HS-5 (cell line): ENCODE results near the gene HESX1.

Experiments used
- DNase-seq: peaks from one replicate; pipeline ENCODE4 v3.0.0-alpha.2; 2012; ENCODE audit warnings: low read depth

The HESX1 gene

DNA sequence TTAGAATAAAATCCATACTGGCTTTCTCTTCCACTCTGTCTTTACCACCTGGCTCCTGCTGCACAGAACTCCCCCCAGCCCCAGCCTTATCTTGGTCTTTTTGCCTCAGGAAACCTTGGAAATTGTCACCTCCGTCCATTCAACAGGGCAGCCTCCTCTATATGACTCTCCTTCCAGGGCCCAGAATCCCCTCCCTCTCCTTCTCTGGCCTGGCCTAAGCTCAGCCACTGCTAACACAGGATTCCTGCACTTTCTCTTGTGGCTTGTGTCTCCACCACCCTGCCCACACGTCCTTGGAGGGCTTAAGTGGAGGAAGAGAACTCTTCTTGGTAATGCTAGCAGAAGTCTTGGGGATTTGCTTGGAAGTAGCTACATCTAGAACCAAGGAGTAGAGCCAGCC, 33.1 kb downstream of the HESX1 start:
- no peak for DNase-seq

DNA sequence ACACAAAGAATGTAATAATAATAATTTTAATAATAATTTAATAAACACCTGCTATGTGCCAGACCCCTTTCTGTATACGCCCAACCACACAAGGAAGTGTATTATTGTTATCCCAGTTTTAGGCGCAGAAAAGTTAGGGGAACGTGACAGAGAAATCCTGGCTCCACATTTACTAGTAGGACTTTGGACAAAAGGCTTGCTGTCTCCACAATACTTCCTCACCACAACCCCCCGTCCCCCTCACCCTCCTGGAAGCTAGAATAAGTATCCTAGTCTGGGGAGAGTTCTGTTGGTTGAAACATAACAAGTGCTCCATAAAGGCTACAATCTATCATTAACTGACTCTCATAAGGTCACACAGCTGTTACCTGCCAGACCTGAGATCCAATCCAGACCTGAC, 34.1 kb downstream of the HESX1 start:
- DNase-seq = no peak

DNA sequence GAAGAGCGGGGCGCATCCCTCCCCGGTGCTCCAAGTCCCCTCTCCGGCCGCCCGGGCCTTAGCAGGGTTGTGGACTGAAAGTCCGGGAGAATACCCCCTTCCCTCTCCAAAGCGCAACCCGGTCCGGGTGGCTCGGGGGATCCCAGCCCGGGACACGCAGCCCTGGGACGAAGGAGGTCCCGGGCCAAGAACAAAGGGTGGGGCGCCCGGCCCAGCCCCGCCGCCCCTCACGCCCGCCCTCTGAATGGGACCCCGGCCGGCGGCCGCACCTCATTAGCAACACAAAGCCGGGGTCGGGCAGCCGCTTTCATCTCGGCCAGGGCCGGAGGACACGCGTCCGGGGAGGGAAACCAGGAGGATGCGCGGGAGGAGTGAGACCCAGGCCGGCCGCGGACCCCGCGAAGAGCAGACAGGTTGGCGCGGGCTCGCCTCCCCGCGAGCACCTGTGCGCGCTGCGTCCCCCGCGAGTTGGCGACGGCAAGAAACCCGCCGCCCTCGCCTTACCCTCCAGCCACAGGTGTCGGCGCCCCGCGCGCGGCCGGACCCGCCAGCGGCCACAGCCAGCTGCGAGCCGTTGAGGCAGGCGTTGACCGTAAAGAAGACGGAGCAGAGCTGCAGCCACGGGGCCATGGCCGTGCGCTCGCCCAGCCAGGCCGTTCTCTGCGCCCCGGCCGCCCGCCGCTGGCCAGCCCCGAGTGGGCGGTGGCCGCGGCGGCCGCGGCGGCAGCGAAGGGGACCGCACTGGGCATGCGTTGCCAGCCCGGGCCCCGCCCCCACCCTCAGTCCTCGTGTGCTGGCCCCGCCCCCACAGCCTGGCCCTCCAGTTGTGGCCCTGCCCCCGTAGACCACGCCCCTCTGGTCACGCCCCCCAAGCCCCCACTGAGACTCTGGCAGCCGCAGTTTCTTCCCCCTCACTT, 34.9 kb downstream of the HESX1 start, which contains the start of gene IL17RD:
IL17RD (minus strand) TSS at position 697 of the 917 bp plus-strand sequence; CDS start at position 630, 67 bp downstream.
- no peak for DNase-seq

DNA sequence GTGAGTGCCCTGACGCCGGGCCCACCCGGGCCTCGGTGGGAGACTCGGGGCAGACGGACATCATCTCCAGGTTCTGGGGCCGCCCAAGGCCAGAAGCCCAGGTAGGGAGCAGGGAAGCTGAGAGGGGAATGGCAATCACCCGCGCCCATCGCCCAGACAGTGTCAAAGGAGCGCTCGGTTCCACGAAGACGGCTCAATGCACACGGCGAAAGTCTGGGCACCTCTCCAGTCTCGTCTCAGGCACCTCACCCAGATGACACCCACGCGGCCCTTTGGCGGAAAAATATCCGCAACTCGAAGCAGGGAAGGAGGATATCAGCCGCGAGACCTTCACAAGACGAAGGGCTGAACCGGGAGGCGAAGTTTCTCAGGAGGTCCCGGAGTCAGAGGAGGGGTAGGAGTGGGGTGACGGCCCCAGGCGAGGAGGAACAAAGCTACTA, 35.5 kb downstream of the HESX1 start:
- no peak for DNase-seq

DNA sequence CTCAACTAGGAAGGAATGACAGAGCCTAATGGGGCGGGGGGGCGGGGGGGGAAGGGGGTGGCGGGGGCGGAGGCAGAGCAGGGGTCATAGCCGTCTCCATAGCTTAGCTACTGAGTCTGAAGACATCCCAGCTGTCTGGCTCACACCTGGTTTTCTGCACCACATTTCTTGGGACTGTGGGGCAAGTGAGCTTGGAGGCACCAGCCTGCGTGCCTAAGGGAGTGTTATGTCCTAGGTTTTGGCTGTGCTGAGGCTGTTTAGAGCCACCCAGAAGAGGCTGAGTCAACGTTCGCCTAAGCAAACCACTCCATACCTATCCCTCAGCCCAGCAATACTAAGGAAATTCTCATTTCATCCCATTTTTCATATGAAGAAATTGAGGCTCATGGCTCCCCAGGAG, 36.0 kb downstream of the HESX1 start:
- no peak for DNase-seq

DNA sequence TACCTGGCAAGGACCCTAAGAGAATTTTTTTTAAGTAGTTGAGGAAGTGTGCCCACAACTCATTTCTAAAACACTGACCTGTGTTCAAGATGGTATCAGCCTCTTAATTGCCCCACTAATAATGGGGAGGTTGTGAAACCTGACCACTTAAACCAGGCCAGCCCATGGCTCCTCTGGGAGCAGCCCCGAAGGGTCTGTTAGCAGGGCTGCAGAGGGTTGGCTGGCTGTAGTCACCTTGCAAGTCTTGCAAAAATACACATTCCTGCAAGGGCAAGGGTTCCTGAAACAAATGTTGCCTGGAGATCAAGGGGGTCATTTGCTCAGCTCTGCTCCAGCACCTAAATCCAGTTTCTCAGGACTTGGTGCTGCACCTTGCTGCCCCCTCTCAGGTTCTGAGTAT, 37.9 kb downstream of the HESX1 start:
- no peak for DNase-seq

DNA sequence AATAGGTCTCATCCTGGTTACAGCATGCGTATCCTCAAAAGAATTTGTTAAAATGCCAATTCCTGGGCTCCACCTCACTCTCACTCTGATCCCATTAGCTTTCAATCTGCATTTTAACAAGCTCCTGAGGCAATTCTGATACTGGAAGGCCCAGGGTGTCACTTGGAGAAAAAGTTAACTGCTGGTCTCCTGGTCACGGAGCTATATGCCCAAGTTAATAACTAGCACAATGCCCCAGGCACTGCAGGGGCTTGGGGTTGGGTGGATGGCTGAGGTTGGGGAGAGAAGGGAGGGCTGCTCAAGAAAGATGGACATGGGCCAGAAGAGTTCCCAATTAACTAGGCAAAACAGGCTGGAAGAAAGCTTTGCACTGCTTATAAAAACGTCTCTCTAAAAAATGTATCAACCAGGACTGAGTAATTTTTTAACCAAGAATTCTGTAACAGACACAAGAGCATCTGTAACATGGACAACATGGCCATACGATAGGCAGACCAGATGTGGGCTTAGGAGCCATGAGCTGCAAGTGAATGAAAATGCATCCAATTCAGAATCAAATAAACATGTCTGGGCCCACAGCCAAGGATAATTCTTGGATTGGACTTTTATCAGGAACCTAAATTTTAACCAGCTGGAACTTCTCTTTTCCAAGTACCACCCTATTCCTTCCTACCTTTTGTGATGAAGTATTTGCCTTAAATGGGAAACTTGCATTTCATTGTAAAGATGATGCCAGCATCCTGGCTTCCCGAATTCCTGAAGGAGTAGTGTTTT, 38.8 kb downstream of the HESX1 start:
- DNase-seq = no peak

DNA sequence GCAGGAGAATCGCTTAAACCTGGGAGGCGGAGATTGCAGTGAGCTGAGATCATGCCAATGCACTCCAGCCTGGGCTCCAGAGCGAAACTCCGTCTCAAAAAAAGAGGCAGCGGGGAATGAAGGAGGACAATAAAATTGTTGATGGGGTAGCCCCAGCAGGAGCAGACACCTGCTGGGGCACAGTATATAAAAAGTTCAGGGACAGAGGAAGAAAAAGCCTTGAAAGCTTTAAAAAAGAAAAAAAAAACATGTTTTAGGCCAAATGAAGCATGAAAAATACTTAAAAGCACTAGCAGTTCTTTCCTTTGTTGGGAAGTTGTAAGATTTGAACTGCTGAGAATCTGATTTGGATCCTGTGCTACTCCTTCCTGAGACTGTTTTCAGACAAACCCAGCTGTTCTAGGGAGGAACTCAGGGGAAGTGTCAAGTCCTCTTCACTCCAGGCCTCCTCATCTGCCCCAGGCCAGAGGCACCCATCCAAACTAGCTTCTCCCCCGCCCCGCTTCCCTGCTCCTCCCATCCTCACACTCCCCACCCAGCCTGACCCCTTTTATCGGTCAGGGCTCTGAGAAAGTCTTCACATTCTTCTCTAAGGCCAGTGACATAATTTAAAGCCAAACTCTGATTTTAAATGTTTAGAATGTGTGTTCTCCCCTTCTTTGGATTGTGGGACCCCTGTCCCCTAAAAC, 39.6 kb downstream of the HESX1 start:
- DNase-seq = no peak

DNA sequence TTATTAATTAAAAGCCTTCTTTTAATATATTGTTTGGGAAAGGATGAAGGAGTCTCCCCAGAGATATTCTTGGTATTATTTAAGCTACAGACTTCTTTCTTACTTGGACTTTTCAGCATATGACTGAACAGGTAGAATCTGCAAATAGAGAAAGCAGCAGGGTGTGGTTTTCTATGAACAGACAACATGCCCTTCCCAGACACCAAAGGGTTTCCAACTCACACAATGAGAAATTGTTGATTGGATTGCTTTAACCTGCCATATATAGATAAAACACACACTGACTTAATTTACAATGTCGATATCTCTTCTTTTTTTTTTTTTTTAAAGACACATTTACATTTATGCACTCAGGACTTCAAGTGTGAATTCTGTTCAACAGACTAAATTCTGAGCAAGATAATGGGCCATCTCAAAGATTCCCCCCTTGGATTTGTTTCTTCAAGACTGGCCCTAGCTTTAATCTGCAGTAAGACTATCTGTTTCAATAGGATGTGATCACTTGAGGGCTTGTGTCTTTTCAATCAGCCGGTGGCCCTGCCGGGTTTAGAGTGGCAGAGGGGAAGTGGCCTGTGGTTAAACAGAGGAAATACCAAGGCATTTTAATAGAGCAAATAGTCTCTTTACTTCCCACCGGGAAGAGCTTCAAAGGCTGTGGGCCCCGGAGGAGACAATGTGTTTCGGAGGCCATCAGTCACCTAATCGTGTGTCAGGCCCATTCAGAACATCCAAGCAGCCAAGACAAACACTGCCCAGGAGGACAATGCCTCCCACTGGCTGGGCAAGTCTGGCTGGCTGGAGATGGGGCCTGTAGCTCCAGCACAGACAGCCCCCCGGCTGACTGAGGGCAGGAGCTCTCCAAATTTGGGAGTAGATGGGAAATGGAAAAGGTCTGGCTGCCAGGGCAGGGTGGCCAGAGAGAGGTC, 40.7 kb downstream of the HESX1 start:
- no peak for DNase-seq

DNA sequence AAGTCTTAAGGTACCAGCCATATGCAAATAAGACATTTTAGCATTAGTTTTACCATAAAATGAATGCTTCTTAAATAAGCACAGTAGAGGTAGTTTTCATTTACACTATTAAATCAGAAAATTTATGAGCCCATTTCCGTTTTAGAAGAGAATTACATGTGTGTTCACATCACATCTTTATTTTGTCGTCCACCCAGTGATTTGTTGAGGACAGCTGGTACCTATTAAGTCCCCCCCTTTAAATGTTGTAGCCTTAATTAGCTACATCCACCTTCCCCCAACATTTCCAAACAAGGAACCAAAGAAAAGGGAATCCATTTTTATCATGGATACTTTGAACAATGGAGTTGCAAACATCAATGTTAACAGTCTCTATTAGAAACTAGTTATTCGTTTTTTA, 41.5 kb downstream of the HESX1 start:
- no peak for DNase-seq

DNA sequence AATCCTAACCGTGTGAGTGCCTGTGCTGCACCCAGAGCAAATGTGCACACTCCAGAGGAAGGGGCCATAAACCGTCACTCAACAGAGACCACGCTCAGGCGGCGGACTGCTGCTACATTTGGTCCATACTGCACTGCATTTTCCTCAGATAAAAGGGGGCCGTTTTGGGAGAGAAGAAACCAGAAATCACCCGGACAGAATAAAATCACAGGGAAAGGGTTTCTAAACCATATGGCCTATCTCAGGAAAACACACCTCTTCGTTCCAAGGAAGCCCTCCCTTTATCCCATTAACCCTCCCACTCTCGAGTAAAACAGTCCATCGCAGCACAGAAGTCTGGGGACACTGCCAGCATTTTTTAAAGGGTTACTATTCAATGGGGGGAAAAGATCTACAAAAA, 42.2 kb downstream of the HESX1 start:
- no peak for DNase-seq

DNA sequence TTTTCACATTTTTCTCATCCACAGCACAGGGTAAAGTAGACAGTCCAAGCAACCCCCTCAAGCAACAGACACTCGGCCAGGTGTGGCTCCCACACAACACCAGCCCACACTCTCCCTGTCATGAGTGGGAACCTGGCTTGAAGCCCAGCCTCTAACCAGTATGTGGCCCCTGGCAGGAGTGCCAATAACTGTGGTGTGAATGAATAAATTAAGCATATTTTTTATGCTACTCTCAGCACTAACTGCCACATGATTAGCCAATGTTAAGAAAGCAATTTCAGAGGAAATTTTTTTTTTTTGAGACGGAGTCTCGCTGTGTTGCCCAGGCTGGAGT, 44.5 kb downstream of the HESX1 start:
- no peak for DNase-seq

DNA sequence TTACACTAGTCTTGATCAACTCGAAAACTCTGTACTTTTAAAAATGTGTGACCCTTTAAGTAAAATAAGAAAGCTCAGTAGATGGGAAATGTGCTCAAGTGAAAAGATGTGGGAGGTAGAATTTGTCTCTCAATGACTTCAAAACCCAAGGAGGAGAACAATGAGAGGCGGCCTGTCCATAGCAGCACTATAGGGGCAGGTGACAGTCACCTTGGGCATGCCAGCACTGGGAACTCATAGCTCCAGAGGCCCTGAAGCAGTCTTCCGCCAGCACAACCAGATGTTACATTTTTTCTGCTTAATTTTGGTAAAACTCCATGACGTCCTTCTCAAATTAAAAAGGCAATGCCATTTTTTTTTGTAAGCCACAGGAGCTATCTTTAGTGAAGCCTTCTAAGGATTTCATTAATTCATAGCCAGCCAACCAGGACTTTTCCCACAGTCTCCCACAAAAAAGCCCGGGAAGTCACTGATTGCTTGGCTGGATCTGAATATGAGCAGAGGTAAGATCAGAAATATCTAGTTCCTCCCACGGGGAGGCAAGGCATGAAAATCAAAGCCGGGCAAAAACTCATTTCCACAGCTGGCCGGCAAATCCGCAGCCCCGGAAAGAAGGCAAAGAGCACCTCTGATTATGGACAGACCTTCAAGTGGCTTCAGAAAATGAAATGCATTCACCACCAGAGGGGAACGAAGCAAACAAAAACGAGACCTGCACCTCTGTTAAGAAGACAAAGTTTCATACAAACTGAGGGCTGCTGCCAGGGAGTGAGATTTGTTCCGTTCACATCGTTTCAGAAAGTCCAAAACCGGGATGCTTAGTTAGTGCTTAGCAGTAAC, 45.1 kb downstream of the HESX1 start:
- no peak for DNase-seq

DNA sequence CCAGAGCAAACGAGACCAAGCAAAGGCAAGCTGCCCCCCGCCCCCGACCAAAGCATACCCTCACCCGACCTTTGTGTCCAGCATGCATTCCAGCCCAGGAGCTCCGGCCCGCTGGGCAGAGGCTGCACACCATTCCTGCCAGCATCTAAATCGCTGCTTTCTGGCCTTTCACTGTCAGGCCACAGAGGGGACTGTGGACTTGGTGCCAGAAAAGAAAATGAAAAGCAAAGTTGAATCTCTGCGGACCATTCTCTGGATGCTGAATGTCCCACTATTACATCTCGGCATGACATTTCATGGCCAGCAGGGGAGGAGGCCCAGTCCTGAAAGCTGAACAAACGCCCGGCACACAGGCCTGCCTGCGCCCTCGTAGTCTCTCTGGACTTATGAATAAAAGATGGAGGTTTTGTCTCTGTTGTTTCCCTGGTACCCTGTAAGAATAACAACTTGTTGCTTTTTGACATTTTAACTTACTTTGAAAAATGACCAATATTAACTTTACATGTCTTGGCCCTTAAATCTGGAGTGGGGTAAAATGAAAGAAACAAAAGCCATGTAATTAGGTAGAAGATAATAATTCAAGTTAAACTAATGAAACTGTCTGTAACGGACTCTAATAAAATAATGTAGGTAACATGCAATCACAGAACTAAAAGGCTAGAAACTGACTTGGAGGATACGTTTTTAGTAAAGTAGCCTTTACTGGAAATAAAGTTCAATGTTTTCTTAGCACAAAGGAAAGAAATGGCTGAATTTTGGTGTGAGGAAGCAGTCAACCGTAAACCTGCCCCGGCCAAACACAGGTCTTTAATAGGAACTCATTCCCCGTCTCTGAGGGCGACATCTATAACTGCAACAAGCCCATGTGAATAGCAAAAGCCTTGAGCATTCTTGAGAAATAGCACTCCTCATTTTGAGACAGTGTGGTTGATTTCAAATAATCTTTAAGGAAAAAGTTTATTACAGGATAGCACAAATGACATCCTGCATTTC, 47.3 kb downstream of the HESX1 start:
- no peak for DNase-seq

DNA sequence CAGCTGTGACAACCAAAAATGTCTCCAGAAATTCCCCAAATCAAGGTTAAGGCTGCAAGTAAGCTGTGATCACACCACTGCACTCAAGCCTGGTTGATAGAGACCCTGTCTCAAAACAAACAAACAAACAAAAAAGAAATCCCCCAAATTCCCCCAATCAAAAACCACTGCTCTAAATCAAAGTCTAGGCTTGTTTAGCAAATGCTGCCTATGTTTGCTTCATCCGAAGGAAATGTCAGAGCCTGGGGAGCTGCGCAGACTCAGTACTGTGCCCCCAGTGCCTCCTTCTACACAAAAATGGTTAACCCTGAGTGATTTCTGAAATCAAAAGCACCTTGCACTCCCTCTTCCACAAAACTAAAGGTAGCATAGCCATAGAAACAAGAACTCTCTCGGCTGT, 48.0 kb downstream of the HESX1 start:
- DNase-seq = no peak

DNA sequence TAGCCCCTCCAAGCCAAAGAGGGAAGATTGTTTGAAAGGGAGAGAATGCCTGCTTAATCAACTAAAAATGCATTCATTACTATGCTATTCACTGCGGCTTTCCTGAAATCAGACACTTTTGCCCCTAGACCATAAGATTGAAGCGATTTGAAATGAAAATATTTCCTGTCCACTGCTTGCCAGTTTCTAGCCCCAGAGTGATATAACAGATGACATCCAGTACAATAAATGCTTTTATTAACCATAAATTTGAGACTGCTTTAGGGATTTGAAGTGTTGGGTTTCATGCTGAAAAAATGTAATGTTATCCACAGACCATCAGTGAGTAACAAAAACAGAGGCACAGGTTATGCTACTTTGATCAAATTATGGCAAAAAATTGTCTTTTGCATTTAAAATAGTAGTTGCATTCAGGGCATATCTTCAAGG, 48.7 kb downstream of the HESX1 start:
- DNase-seq = no peak

DNA sequence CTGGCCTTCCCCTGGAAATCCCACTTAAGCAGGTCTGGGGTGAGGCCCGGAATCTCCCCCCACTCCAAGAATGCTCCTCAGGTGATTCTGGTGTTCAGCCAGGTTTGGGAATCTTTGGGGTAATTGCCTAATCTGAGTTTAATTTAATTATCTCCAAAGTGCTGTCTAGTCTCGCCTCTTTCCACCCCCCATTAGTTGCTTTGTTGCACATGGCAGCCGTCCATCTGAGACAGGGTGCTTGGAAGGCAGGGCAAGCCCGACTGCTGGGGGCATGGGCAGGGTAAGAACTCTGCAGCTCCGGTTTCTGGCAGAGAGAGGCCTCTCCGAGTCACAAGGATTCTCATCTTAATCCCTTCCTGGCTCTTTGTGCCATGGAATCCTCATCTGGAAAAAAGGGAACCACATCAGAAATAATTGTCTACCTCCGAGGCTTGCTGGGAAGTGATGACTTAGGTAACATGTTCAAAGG, 49.6 kb downstream of the HESX1 start:
- DNase-seq = no peak
